Neural progenitor cell (in vitro differentiated cells): Measurements from ENCODE around the gene CDK10. TPM values are rescaled to one million over a fixed set of nuclear protein-coding genes. Genes with fewer than 3 reads are reported as not detected.
"Not testable (repeated sequence)": the region's sequence is repeated elsewhere in the genome, so short reads cannot be mapped to it uniquely, and the experiment has no call there.

Experiments used
- DNase-seq: peaks from one replicate; pipeline ENCODE4 v3.0.0-alpha.2; 2016; ENCODE audit warnings: low spot score
- H2AFZ ChIP-seq: fragments of 200-600 bp; sonication (generic); replicated peaks from 2 replicates; pipeline ENCODE4 v1.6.1; 2016; ENCODE audit warnings: antibody characterized with exemption
- H3F3A ChIP-seq: fragments of 200-600 bp; sonication (generic); 2 replicates; pipeline ENCODE4 v1.6.1; 2016; ENCODE audit warnings: antibody characterized with exemption, low read depth
- H3K27ac ChIP-seq: fragments of 200-600 bp; sonication (generic); 2 replicates; pipeline ENCODE4 v1.5.1; 2016; ENCODE audit warnings: mild to moderate bottlenecking
- H3K27me3 ChIP-seq: fragments of 200-600 bp; sonication (generic); 2 replicates; pipeline ENCODE4 v1.6.1; 2016; ENCODE audit warnings: mild to moderate bottlenecking, moderate library complexity
- H3K36me3 ChIP-seq: fragments of 200-600 bp; sonication (generic); 2 replicates; pipeline ENCODE4 v1.5.1; 2016
- H3K4me1 ChIP-seq: fragments of 200-600 bp; sonication (generic); 2 replicates; pipeline ENCODE4 v1.6.1; 2016; ENCODE audit warnings: mixed run types
- H3K4me2 ChIP-seq: fragments of 200-600 bp; sonication (generic); 2 replicates; pipeline ENCODE4 v1.6.1; 2016
- H3K4me3 ChIP-seq: fragments of 200-600 bp; sonication (generic); 2 replicates; pipeline ENCODE4 v1.5.1; 2016
- H3K79me2 ChIP-seq: fragments of 200-600 bp; sonication (generic); 2 replicates; pipeline ENCODE4 v1.6.1; 2016; ENCODE audit warnings: low read depth
- H3K9ac ChIP-seq: fragments of 200-600 bp; sonication (generic); 2 replicates; pipeline ENCODE4 v1.6.1; 2016
- H3K9me3 ChIP-seq: fragments of 200-600 bp; sonication (generic); 2 replicates; pipeline ENCODE4 v1.5.1; 2016; ENCODE audit warnings: low read depth
- H4K20me1 ChIP-seq: fragments of 200-600 bp; sonication (generic); 2 replicates; pipeline ENCODE4 v1.6.1; 2016; ENCODE audit warnings: low read depth
- H3K27ac Mint-ChIP-seq: 3 replicates; pipeline ENCODE4 v1.8.0; 2021; ENCODE audit warnings: mixed read lengths
- H3K27me3 Mint-ChIP-seq: 2 replicates; pipeline ENCODE4 v1.8.0; 2022; ENCODE audit warnings: low read depth, mild to moderate bottlenecking, inconsistent platforms, moderate library complexity, mixed read lengths; ENCODE audit not compliant: insufficient read depth
- H3K36me3 Mint-ChIP-seq: 3 replicates; pipeline ENCODE4 v1.8.0; 2021; ENCODE audit warnings: mixed read lengths
- H3K4me1 Mint-ChIP-seq: 3 replicates; pipeline ENCODE4 v1.8.0; 2021; ENCODE audit warnings: mixed read lengths
- H3K4me3 Mint-ChIP-seq: 3 replicates; pipeline ENCODE4 v1.8.0; 2021; ENCODE audit warnings: mild to moderate bottlenecking, moderate library complexity, mixed read lengths
- H3K9me3 Mint-ChIP-seq: 3 replicates; pipeline ENCODE4 v1.8.0; 2020; ENCODE audit warnings: mixed read lengths
- CTCF ChIP-seq: fragments of 200-600 bp; sonication (generic); IDR thresholded peaks from 2 replicates; pipeline ENCODE4 v1.5.1; 2017; ENCODE audit warnings: antibody characterized with exemption, mild to moderate bottlenecking
- EZH2 ChIP-seq: fragments of 200-600 bp; sonication (generic); IDR thresholded peaks from 2 replicates; pipeline ENCODE4 v1.6.1; 2017; ENCODE audit warnings: antibody characterized with exemption, mild to moderate bottlenecking, moderate library complexity
- EZH2phosphoT487 ChIP-seq: fragments of 200-600 bp; sonication (generic); IDR thresholded peaks from 2 replicates; pipeline ENCODE4 v1.6.1; 2017; ENCODE audit warnings: antibody characterized with exemption
- total RNA-seq: library from RNA; depleted of rRNA; stranded (reverse); fragments of >200 nt; gene quantifications from 2 replicates; pipeline ENCODE4 v1.2.3, GENCODE V29; 2015; ENCODE audit warnings: low replicate concordance

CDK10 gene
- total RNA-seq, 1 donor from 2014 or later: 75.6 TPM

DNA sequence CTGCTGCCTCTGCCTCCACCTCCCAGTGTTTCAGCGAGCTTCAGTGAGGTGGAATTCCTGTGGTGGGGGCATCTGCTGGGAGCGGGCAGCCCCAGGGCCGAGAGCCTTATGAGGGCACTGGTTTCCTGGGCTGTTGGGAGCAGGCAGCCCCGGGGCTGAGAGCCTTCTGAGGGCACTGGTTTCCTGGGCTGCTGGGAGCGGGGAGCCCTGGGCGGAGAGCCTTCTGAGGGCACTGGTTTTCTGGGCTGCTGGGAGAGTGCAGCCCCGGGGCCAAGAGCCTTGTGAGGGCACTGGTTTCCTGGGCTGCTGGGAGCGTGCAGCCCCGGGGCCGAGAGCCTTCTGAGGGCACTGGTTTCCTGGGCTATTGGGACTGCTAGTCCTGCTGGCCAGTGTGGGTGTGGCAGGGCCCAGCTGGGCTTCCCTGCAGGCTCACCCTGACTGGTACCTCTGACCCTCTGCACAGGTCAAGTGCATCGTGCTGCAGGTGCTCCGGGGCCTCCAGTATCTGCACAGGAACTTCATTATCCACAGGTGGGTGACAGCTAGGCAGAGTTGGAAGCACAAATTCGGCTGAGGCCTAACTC lies 5.6 kb downstream of the CDK10 start:
- Histone ChIP-seq H3K4me2 (no peak overlapping the region), H3K79me2 (peaks cover 30% of the 10 kb centered on the region), H3K27me3 (no peaks in the 10 kb centered on the region), H2AFZ (no peak overlapping the region), H3K4me3 (no peak overlapping the region), H3K36me3 (no peaks in the 10 kb centered on the region), H3K27ac (no peak overlapping the region), H3K9me3 (no peaks in the 10 kb centered on the region), H4K20me1 (no peaks in the 10 kb centered on the region), H3K9ac (no peak overlapping the region), H3F3A (peaks cover 5% of the 10 kb centered on the region), H3K4me1 (peaks cover 5% of the 10 kb centered on the region)
- Mint-ChIP-seq H3K9me3 (no peaks in the 10 kb centered on the region), H3K4me3 (no peak overlapping the region), H3K27me3 (peaks cover 14% of the 10 kb centered on the region), H3K27ac (no peak overlapping the region), H3K36me3 (peaks cover 14% of the 10 kb centered on the region), H3K4me1 (peaks cover 10% of the 10 kb centered on the region)
- TF ChIP-seq EZH2 (no peak), CTCF (no peak), EZH2phosphoT487 (no peak)
- no peak for DNase-seq

DNA sequence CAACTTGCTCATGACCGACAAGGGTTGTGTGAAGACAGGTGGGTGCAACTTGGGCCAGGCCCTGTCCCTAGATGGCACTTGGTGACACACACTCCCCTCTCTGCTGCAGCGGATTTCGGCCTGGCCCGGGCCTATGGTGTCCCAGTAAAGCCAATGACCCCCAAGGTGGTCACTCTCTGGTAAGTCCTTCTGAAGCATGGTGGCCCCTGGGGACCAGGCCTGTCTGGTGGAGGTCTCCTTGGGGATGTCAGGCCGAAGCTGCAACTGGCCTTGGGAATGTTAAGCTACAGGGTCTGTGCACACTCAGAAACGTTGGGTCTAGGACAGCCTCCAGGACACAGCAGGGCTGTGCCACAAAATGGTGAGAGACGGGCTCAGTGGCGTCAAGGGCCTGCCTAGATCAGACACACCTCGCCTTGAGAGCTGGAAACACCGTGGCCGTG lies 6.8 kb downstream of the CDK10 start:
- Mint-ChIP-seq H3K4me1 (peaks cover 2% of the 10 kb centered on the region), H3K4me3 (no peak overlapping the region)

DNA sequence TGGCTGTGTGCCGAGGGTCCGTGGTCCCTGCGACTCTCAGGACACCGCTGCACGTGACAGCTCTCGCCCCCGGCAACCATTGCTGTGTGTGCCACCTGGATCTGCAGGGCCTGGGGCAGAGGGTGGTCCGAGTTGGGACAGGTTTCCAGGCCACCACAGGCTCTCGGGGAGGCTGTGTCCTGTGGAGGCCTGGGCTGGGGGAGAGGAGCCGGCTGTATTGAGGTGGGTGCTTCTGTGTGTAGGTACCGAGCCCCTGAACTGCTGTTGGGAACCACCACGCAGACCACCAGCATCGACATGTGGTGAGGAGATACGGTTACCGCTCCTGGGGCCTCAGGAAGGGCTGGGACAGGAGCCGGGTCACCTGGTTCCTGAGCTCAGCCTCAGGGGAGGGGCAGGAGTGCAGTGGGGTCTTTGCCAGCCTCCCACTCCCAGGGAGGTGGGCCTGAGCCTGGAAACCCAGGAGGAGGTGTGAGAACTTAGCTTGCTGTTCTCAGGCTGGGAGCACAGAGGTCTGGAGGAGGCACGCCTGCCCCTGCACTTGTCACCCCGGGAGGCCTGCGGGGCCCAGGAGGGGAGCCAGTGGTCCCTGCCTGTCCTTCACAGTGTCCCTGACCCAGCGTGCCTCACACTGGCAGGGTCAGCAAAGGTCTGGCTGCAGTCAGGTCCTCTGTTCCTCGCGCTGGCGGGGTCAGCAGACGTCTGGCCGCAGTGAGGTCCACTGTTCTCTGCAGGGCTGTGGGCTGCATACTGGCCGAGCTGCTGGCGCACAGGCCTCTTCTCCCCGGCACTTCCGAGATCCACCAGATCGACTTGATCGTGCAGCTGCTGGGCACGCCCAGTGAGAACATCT lies 7.7 kb downstream of the CDK10 start:
- no peak overlapping the region for H3K4me2 ChIP-seq
- no peaks in the 10 kb centered on the region for H3K27me3 ChIP-seq
- TF ChIP-seq CTCF (no peak), EZH2 (no peak), EZH2phosphoT487 (no peak)
- H4K20me1 ChIP-seq: peaks cover under 1% of the 10 kb centered on the region
- Mint-ChIP-seq H3K4me3 (no peak overlapping the region), H3K36me3 (peaks cover 12% of the 10 kb centered on the region), H3K9me3 (no peaks in the 10 kb centered on the region), H3K27me3 (peaks cover 16% of the 10 kb centered on the region), H3K27ac (no peak overlapping the region), H3K4me1 (peaks cover 5% of the 10 kb centered on the region)
- H3K79me2 ChIP-seq: peaks cover 10% of the 10 kb centered on the region
- no peak for DNase-seq
- H3K4me3 ChIP-seq: no peak overlapping the region
- H3F3A ChIP-seq: peaks cover 5% of the 10 kb centered on the region
- no peaks in the 10 kb centered on the region for H3K9me3 ChIP-seq
- no peaks in the 10 kb centered on the region for H3K36me3 ChIP-seq
- H2AFZ ChIP-seq: no peak overlapping the region
- no peak overlapping the region for H3K9ac ChIP-seq
- H3K4me1 ChIP-seq: no peaks in the 10 kb centered on the region
- H3K27ac ChIP-seq: no peak overlapping the region

More for the DNA sequence above, 6.8 kb downstream of the CDK10 start:
- H3K36me3 ChIP-seq: no peaks in the 10 kb centered on the region
- TF ChIP-seq EZH2phosphoT487: no peak
- TF ChIP-seq CTCF: no peak
- no peak for TF ChIP-seq EZH2
- no peak for DNase-seq
- H3K9ac ChIP-seq: no peak overlapping the region
- no peaks in the 10 kb centered on the region for H3K9me3 ChIP-seq
- H4K20me1 ChIP-seq: no peaks in the 10 kb centered on the region
- H3F3A ChIP-seq: no peaks in the 10 kb centered on the region
- Mint-ChIP-seq H3K27ac (no peak overlapping the region), H3K9me3 (no peaks in the 10 kb centered on the region), H3K36me3 (peaks cover 10% of the 10 kb centered on the region), H3K27me3 (peaks cover 14% of the 10 kb centered on the region)
- no peak overlapping the region for H2AFZ ChIP-seq
- H3K4me3 ChIP-seq: no peak overlapping the region
- no peak overlapping the region for H3K4me2 ChIP-seq
- no peaks in the 10 kb centered on the region for H3K27me3 ChIP-seq
- H3K79me2 ChIP-seq: peaks cover 17% of the 10 kb centered on the region
- no peak overlapping the region for H3K27ac ChIP-seq
- no peaks in the 10 kb centered on the region for H3K4me1 ChIP-seq

GRCh38 chr16:89694784-89695085 lies 8.2 kb downstream of the CDK10 start:
- H3K4me1 ChIP-seq, H3K9me3 ChIP-seq, H3K9me3 Mint-ChIP-seq, H3K79me2 ChIP-seq, H3K27me3 ChIP-seq, H3K4me2 ChIP-seq, H2AFZ ChIP-seq, H3K4me1 Mint-ChIP-seq, H3K36me3 ChIP-seq, H3K9ac ChIP-seq, H3K27ac ChIP-seq, H4K20me1 ChIP-seq, H3K27ac Mint-ChIP-seq, DNase-seq, H3K4me3 ChIP-seq: not testable (repeated sequence)
- peaks cover 17% of the 10 kb centered on the region for H3K27me3 Mint-ChIP-seq
- peak overlapping the region; percentile 35 for H3K4me3 Mint-ChIP-seq
- H3F3A ChIP-seq: peaks cover 11% of the 10 kb centered on the region
- H3K36me3 Mint-ChIP-seq: peaks cover 14% of the 10 kb centered on the region
